HG02759 (cell line): ENCODE measurements around the gene CLDN20.
"Not testable (repeated sequence)": the region's sequence is repeated elsewhere in the genome, so short reads cannot be mapped to it uniquely, and the experiment has no call there.

Experiments used
- ATAC-seq: cut with Tn5 transposase; IDR thresholded peaks from one replicate; pipeline ENCODE4 v1.9.1; 2021; ENCODE audit warnings: mild to moderate bottlenecking, moderate library complexity; ENCODE audit not compliant: unreplicated experiment

Gene CLDN20, protein sequence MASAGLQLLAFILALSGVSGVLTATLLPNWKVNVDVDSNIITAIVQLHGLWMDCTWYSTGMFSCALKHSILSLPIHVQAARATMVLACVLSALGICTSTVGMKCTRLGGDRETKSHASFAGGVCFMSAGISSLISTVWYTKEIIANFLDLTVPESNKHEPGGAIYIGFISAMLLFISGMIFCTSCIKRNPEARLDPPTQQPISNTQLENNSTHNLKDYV

DNA sequence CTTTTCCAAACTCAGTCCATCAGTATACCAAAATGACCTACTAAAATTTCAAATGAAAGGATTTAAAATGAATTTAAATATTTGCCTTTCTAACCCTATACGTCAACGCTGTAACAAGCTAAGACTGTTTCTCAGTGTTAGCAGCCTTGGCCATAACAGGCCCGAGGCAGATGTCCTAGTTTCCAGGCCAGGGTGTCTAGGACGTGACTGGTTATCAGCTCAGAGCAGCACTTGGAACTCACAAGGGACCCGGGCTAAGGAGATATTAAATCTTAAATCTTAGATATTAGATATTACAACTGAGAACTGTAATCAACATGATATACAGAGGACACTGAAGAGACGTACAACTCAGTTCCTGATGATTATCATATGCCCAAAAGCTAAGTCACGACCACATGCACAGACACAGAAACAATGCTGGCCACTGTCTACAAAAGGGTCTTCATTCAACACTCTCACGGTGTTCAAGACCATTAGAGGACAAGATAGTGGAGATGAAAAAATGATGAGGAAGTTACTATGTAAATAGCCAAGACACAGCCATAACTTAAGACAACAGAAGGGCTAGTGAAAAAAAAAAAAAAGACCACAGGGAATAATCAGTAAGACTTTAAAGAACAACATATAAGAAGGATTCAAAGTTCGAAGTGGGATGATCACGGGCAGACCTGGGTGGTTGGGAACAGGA is at the start of gene CLDN20:
TSS of gene CLDN20 (plus strand) at position 641 of the 691 bp plus-strand sequence. CDS start 11,707 bp downstream, outside the sequence.
- ATAC-seq: no peak

DNA sequence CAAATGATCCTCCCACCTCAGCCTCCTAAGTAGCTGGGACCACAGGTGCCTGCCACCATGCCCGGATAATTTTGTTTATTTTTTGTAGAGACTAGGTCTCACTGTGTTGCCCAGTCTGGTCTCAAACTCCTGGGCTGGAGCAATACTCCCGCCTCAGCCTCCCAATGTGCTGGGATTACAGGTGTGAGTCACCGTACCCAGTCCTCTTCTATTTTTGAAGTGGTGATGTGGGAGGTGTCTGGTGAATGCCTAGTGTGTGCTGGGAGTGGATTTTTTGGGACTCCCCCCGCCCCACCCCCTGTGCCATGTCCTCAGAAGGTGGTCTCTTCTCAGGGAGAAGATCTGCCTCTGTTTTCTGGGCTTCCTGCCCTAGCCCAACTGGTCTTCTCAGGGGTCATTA is 47.9 kb upstream of the CLDN20 start:
- ATAC-seq: no peak

DNA sequence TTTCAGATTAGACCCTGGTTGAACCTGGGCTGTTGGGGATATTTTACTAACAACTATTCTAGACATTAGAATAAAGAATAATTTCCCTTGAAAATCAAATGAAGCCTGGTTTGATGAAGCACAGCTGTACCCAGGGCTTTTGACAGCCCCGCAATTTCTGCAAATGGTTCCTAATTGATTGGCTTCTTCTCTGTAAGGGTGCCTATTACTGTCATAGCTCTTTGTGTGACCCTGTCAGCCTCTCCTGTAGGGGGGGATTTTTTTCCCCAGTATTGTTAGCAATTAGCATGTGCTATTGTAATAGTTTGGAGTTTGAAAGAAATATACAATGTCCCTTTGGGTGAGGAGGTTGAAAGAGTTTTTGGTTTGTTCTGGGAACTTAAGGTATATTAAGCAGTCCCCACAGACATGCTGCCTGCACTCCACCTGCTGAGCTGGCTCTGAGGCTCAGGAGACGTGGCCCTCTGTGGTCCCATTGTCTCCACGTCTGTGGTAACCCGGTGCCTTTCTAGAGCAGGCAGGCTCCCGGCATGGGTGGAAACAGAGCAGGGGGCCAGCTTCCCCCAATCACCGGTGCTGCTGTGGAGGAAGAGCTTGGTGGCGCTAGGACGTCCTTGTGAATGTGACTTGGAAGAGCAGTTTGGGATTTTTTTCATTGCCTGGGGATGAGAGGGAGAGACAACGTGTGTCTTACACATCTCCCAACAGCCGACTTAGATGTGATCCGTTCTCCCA is 47.3 kb upstream of the CLDN20 start:
- ATAC-seq: no peak

DNA sequence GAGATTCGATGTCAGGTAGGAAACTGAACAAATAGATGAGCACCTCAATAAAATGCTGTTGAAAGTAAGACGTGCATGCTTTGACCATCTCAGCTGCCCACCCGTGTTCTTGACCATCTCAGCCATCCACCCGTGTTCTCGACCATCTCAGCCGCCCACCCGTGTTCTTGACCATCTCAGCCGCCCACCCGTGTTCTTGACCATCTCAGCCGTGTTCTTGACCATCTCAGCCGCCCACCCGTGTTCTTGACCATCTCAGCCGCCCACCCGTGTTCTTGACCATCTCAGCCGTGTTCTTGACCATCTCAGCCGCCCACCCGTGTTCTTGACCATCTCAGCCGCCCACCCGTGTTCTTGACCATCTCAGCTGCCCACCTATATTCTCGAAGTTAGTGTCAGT is 45.1 kb upstream of the CLDN20 start:
- ATAC-seq: not testable (repeated sequence)

DNA sequence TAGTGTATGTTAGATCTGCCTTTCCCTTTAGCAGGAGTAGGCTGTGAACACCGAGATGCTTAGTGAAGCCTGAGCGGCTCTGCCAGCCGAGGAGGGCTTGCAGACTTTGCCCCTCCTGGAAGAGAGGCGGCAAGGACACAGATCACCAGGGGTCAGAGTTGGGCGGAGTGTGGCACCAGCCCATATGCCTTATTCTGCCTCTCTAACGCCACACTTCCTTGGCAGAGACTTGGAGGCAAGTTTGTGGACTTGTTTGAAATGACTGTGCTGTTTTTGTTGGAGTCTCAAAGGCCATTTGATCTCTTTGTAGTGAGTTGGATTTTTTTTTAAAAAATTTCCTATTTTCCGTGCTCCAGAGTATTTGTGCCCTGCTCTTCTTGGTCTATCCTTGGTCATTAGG is 44.5 kb upstream of the CLDN20 start:
- ATAC-seq: no peak

DNA sequence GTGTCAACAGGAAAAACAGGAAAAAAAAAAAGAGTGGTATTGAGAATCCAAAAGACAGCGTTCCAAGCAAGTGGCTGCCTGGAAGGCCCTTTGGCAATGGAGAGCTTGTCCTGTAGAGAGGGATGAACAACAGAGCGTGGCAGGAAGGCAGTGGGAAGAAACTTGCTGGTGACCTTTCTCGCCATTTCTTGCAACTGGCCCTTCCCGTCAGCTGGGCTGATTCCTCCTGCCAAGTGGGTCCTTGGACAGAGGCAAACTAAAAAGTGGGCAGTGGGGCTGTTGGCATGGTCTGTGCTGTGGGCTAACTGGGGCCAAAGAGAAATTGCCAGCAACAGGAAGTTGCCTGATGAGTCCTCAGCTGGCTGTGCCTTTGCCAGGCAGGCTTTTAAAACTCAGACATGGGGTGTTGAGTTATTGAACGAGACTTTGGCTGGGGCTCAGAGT is 43.9 kb upstream of the CLDN20 start:
- ATAC-seq: no peak

DNA sequence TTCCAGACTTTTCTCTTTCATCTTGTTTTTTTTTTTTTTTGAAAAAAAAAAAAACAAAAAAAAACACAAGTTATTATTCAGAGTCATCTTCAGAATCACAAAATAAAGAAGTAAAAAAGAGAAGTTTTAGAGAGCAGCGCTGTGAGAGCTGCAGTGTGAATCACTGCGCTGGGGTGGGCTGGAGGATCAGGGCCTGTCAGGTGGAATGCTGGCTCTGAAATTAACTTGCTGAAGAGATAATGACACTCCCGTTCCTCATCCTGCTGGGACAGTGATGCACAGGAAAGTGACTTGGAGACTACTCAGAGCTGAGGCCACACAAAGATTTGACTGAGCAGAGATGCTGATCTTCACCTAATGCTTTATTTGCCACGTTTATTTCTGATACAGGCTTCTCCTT is 42.7 kb upstream of the CLDN20 start:
- no peak for ATAC-seq

DNA sequence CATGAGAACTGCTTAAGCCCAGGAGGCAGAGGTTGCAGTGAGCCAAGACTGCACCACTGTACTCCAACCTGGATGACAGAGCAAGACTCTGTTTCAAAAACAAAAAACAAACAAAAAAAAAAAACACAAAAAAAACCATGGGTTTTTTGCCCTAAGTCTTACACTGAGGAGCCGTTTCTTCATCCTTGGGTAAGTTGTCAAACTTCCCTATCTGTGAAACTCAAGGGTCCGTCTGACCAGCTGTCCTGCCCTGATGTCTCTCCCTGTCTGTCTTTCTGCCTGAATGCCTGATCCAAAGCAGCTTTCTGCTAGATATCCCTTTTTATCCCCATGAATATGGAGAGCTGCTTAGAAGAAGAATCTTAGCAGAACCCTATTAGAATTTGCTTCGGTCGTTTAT is 41.3 kb upstream of the CLDN20 start:
- no peak for ATAC-seq

DNA sequence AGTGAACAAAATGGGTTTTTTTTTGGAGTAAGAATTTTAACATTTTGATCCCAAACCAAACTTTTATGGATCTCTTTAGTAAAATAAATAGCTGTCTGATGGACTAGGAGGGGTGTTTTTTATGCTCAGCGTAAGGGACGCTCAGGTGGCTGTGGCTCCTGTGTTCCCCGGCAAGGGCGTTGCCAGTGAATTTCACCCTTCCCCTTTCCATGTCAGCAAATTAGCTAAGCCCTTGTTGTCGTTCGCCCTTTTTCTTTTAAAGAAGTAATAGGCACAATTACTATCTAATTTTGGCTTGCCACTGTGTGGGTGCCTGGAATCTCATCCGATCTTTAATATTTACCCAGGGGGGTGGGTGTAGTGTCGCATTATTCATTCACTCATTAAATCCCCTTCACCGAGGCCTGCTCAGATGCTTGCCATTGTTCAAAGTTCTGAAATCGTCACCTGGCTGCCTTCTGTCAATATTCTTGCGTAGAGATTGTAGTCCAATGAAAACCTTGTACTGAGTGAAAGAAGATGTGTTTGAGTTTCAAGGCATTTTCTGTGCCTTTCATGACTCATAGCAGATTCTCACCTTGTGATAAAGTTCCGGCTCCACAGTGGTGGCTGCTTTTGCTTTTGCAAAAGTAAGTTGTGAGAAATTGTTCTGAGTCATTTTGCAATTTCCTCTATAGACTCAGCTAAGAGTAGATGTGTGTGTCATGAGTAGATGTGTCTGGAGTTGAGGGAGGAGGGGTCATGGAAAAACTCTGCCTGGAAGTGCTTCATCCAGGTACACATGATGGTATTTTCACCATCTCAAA is 40.0 kb upstream of the CLDN20 start:
- peak; percentile 95 for ATAC-seq

DNA sequence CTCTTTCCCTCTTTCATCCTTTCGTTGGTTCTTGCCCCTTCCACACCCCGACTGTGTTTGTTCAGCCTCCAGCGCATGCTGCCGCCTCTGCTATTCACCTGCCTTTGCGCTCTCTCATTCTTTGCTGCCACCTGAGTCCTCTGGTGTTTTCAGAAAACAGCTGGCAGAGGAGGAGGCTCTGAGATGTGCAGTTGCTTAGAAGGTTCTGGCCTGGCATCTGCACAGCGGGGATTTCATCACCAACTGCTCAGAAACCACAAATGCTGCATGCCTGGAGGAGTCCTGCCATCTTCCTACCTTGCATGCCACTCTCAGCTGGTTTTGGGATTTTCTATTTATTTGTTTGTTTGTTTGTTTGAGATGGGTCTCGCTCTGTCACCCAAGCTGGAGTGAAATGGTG is 39.2 kb upstream of the CLDN20 start:
- no peak for ATAC-seq

DNA sequence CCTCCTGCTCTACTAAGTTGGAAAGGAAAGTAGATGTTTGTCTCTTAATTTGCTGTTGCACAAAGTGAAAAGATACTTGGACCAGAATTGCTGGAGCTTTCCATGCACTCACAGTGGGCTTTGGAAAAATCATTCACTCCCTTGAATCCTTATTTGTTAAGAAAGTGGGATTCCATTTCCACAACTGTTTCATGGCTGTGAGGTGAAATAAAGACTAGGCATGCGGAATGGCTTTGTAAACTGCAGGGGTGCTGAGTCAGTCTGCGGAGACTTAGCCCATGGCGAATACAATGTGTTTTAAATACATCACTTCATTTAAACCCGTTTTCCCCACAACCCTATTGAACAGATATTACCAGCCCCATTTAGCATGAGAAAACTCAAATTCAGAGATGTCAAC is 36.8 kb upstream of the CLDN20 start:
- ATAC-seq: no peak

DNA sequence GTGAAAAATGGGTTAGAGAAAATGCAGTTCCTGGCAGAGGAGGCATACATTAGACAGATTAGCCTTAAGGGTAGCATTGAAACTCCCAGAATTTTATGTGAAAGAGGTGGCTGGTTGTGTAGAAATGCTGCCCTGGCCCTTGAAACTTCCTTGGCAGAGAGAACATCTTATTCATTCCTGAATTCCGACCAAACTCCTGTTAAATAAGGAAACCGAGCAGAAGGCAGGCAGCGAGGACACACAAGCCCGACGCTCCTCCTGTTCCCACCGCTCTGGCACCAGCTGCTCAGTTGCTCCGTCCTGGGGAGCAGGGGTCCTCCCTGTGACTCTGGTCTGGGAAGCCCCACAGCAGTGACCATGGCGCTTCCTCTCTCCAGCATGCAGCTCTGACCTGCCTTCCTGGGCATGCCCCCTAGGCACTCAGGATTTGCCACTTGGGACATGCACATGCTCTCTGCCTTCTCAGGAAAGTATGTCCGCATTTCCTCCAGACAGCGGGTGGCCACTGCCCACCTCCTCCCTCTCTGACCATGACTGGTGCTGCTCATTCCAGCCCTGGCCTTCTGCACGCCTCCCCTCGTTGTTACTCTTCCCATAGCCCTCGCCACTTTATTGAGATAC is 35.2 kb upstream of the CLDN20 start:
- no peak for ATAC-seq

DNA sequence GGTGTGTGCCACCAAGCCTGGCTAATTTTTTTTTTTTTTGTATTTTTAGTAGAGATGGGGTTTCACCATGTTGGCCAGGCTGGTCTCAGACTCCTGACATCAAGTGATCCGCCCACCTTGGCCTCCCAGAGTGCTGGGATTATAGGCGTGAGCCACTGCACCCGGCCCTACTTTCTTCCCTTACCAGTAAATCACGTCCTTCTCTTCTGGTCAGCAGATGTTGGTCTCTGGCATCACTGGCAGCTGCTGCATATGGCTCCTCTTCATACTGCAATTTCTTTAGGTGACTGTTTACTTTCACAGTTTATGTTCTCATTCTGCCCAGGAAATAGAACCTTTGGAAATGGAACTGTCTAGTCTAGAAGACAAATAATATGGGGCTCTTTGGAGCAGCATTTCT is 32.8 kb upstream of the CLDN20 start:
- ATAC-seq: not testable (repeated sequence)

DNA sequence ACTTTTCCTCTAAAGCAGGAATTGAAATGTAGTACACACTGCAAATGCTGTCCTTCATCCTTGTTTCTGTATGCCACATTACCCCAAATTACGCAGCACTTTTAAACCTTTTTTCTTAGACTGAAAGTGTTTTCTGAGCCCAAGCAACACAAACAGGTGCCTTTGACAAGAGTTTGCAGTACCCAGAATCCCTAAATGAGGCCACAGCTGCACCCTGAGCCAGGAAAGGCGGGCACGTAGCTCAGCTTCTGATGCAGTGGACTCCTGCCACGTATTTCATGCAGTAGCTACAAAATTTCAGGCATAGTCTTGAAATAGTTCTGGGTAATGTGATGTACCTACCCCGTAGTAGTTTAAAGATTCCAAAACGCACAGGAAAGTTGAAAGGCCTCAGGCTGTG is 31.0 kb upstream of the CLDN20 start:
- no peak for ATAC-seq

DNA sequence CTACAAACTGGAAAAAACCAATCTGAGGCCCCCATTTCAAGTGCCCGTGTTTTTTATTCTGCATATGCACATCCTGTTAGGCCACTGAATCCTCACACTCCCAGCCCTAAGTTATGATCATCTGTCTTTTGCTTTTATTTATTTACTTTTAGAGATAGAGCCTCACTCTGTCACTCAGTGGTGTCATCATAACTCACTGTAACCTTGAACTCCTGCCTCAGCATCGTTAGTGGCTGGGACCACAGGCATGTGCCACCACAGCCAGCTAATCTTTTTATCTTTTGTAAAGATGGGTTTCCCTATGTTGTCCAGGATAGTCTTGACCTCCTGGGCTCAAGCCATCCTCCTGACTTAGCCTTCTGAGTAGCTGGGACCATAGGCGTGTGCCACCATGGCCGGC is 29.6 kb upstream of the CLDN20 start:
- ATAC-seq: no peak

DNA sequence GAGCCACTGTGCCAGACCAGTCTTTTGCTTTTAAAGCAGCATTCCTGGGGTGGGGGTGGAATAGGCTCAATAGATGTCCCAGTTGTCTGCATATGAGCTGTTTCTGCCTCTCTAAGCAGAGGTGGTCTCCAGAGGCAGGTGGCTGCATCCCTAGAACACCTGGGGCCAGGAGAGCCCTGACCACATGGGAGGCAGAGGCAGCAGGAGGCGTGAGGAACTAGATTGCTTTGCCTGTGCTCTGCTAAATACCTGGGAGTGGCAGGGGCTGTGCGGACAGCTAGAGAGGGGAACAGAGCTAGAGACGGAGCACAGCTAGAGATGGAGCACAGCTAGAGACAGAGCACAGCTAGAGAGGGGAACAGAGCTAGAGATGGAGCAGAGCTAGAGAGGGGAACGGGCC is 29.1 kb upstream of the CLDN20 start:
- no peak for ATAC-seq

DNA sequence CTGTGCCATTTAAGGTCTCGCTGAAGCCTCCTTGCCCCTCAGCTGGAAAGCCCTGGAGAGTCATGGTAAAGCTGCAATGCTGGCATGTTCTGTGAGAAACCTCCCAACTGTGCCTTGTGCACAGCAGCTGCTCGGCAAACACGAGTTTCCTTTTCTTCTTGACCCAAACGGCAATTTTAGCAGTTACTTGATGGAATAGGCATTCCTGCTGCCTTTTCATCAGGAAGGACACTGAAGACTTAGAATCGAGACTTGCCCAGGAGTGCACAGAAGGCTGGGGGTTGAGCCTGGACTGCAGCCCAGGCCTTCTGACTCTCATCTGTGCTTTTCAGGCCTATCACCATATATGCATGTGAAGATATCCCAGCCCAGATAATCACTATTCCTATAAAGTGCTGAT is 28.7 kb upstream of the CLDN20 start:
- ATAC-seq: no peak

DNA sequence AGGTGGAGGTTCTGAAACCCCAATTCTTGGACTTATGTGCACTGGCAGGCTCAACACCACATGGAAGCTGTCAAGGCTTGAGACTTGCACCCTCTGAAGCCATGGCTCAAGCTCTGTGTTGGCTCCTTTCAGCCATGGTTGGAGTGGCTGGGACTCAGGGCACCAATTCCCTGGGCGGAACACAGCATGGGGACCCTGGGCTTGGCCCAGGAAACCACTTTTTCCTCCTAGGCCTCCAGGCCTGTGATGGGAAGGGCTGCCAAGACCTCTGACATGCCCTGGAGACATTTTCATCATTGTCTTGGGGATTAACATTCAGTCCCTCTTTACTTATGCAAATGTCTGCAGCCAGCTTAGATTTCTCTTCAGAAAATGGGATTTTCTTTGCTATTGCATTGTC is 26.2 kb upstream of the CLDN20 start:
- no peak for ATAC-seq

DNA sequence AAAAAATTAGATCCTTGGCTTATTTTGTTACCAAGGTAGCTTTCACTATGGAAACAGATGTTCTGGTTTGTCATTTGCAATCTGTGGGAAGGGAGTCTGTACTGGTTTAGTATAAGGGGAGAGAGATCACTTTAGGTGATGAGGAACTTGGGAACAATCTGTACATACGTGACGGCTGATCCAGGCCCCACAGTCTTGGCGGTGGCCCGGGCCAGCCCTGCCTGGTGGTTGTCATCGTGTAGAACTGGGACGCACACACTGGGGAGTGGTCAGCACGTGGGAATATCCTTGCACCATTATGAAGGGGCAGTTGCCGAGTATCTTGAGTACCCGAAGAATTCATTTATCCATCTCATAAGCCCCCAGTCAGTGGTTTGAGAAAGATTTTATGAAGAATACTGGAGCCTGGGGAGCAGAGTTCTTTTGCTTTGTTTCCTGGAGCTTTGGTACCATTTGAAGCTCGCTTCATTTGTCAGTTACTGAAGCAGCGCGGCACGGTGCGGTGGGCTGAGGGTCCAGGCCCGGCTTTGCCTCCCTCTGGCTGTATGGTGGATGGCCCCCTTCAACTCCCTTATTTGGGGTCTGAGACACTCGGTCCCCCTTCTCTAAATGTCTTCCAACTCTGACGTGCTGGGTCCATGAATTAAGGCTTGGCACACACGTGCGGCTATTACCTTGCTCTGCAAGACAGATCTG is 22.8 kb upstream of the CLDN20 start:
- ATAC-seq: no peak

DNA sequence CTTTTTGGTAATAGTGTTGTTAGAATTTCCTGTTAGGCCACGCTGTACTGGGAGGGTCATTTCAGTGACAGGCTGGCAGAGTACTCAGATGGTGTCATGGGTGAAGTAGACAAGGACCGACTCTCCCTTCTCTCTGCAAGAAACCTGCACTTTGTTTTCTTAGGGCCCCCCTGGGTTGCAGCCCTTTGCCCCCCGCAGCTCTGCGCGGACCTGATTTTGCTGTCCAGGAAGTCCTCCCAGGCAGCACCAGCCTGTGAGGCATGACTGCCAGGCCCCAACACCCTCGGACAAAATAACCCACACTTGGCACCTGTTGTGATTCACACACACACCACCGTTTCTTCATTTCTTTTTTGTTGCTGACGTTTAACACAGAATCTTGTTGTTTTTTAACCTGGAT is 21.8 kb upstream of the CLDN20 start:
- no peak for ATAC-seq
